Psoas muscle (tissue), 8 donors: Measurements from ENCODE around the gene SIGLEC11. TPM values are rescaled to one million over a fixed set of nuclear protein-coding genes. Genes with fewer than 3 reads are reported as not detected.
"Not testable (repeated sequence)": the region's sequence is repeated elsewhere in the genome, so short reads cannot be mapped to it uniquely, and the experiment has no call there.

Source experiments
- ATAC-seq, 4 donors: fragments of 200-7000 bp; cut with Tn5 transposase; one replicate each; pipeline ENCODE4 v1.9.1; 2020; ENCODE audit warnings: moderate library complexity in 3 of 4, mild to moderate bottlenecking in 2 of 4
- DNase-seq, 2 donors: peaks; one replicate each; pipeline ENCODE4 v3.0.0-alpha.2; 2020
- H3K27ac ChIP-seq: fragments of 200-600 bp; one replicate; pipeline ENCODE4 v1.8.0; 2022
- H3K27me3 ChIP-seq, 3 donors: fragments of 200-600 bp in 1 of 3; one replicate each; pipeline versions ENCODE4 v1.6.1 to v1.8.0; 2013 to 2022; ENCODE audit warnings: low read length in 2 of 3, mild to moderate bottlenecking in 2 of 3, moderate library complexity in 1 of 3; ENCODE audit not compliant: insufficient read depth in 3 of 3
- H3K36me3 ChIP-seq, 2 donors: fragments of 200-600 bp in 1 of 2; one replicate each; pipeline versions ENCODE4 v1.6.1 to v1.8.0; 2013 to 2022; ENCODE audit warnings: low read depth in 1 of 2, mild to moderate bottlenecking in 1 of 2, moderate library complexity in 1 of 2; ENCODE audit not compliant: insufficient read depth in 1 of 2
- H3K4me1 ChIP-seq: fragments of 200-600 bp; one replicate; pipeline ENCODE4 v1.8.0; 2022
- H3K4me3 ChIP-seq: fragments of 200-600 bp; one replicate; pipeline ENCODE4 v1.8.0; 2022; ENCODE audit warnings: mild to moderate bottlenecking
- H3K9me3 ChIP-seq: fragments of 200-600 bp; one replicate; pipeline ENCODE4 v1.8.0; 2022
- CTCF ChIP-seq: fragments of 200-600 bp; IDR thresholded peaks from one replicate; pipeline ENCODE4 v1.8.0; 2022; ENCODE audit warnings: antibody characterized with exemption
- WGBS, 3 donors: extraction: QIAGEN DNeasy Blood & Tissue Kit; methylation state at CpG; one replicate each; pipeline versions ENCODE4 v1.1.6 to v1.1.7; 2013; 5-methylcytosine and 5-hydroxymethylcytosine counted together
- intact Hi-C, 2 donors: fragments of 100-400 bp; cut with DNase I; formaldehyde crosslinking; loops; one replicate each; pipeline versions ENCODE4 v1.11.0 to v1.14.2; 2022
- long read RNA-seq, 2 donors: library from polyadenylated mRNA; unstranded; transcript quantifications; one replicate each; pipeline ENCODE4 v2.0.0, GENCODE V29; 2021
- polyA plus RNA-seq, 3 donors: library from polyadenylated mRNA; stranded (reverse); fragments of 200-250 nt; gene quantifications; one replicate each; pipeline ENCODE4 v1.2.3, GENCODE V29; 2013
- total RNA-seq, 4 donors: library from RNA; stranded (reverse); fragmentation: NEBNext Ultra II Directional in 2 of 4; extraction: Animal tissue kit (Norgen Biotek cat#: 25700) in 2 of 4; gene quantifications; one replicate each; pipeline versions ENCODE4 v1.2.1 to v1.2.4, GENCODE V29; 2021 to 2023
- donor health status: healthy with polysubstance abuse.
- donor health status: DM: no; HTN: no; CAD: no; lungs with moderate emphysema.
- donor health status: Bipolar disorder and iron deficiency.
- donor health status: healthy.
- donor health status: DM: yes; HTN: yes; CAD: no.
- donor health status: DM: no; HTN: no; CAD: no.
- donor health status: DM: no; HTN: no; CAD: no.
- donor health status: DM: yes; HTN: yes; CAD: no.

Gene SIGLEC11
- total RNA-seq, result under 1 TPM in 3 of 4 donors, not detected in 1; 0.36 to 0.38 (median 0.37) TPM
- polyA plus RNA-seq, result under 1 TPM; 0.13 to 0.22 (median 0.21) TPM
- long read RNA-seq, donor 1, result 0 reads
- long read RNA-seq, donor 2, result 0 reads

DNA sequence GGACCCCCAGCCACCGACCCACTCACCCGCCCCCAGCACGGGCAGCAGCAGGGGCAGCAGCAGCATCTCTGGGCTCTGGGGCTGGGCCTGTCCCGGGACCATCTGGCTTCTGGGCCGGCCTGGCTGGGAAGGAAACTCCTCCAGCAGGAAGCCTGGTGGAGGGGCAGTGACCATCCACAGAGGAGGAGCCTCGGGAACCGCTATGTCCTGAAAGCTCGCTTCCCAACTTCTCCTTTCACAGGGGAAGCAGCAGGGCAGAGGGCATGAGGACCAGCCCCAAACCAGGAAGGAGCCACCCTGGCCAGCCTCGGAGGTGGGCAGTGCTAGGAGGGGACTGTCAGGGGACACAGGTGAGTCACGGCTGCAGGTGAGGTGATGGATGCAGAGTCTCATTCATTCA, at the start of gene SIGLEC11:
SIGLEC11 (minus strand) TSS at position 193 of the 400 bp plus-strand sequence; CDS start at position 102, 91 bp downstream.
- 54 to 62% (median 57%) methylated on average over 5 of the region's 10 CpGs for WGBS, 3 donors
- DNase-seq, result not testable (repeated sequence)

DNA sequence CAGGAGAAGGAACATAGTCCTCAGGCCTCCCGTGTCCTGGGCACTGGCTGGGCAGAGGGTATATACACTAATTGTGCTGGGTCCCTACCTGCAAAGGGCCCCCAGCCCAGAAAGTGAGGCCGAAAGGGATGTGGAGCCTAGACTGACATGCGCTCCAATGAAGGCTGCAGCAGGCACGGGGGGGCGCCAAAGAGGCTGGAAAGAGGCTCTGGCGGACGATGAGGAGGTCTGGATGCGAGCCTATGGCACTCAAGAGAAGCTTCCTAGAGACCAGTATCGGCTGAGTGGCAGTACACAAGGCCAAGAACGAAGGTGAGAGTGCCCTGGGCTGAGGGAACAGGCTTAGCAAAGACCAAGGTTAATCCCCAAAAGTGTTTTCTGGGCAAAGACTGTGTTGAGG, 47.6 kb upstream of the SIGLEC11 start:
- intact Hi-C loops, result no loop called here
- Histone ChIP-seq H3K27ac (no peak overlapping the region), H3K4me1 (peaks cover 10% of the 10 kb centered on the region), H3K36me3 (peaks cover 9 to 75% of the 10 kb centered on the region in 2 donors), H3K4me3 (no peak overlapping the region), H3K27me3 (no peaks in the 10 kb centered on the region), H3K9me3 (no peaks in the 10 kb centered on the region)
- 53 to 60% (median 59%) methylated on average over 10 of the region's 10 CpGs for WGBS, 3 donors
- DNase-seq (no peak), ATAC-seq (no peak)
- TF ChIP-seq CTCF, result no peak

More for the DNA sequence above, at the start of gene SIGLEC11:
- H3K27me3 ChIP-seq, ATAC-seq, H3K9me3 ChIP-seq, H3K4me3 ChIP-seq, H3K4me1 ChIP-seq, H3K27ac ChIP-seq, H3K36me3 ChIP-seq, intact Hi-C loops: not testable (repeated sequence)

- WGBS, 3 donors, result 95 to 98% (median 97%) methylated on average over 2 of the region's 2 CpGs
- H3K9me3 ChIP-seq, result no peaks in the 10 kb centered on the region
Observed at GRCh38 chr19:50007947-50008346, 47.0 kb upstream of the SIGLEC11 start.

GRCh38 chr19:50007170-50007569, 46.2 kb upstream of the SIGLEC11 start:
- no peak overlapping the region for H3K27ac ChIP-seq
- H3K9me3 ChIP-seq, result no peaks in the 10 kb centered on the region
- intact Hi-C loops, result no loop called here
- no peak overlapping the region for H3K4me3 ChIP-seq
- DNase-seq (no peak), ATAC-seq (no peak)
- WGBS, 3 donors, result 86 to 95% (median 94%) methylated on average over 10 of the region's 10 CpGs
- TF ChIP-seq CTCF, result no peak
- peaks cover 7 to 74% of the 10 kb centered on the region in 2 donors for H3K36me3 ChIP-seq
- no peaks in the 10 kb centered on the region for H3K27me3 ChIP-seq
- peaks cover 14% of the 10 kb centered on the region for H3K4me1 ChIP-seq

More at GRCh38 chr19:50007947-50008346, 47.0 kb upstream of the SIGLEC11 start:
- Histone ChIP-seq H3K4me1 (peaks cover 14% of the 10 kb centered on the region), H3K27ac (no peak overlapping the region), H3K36me3 (peaks cover 7 to 75% of the 10 kb centered on the region in 2 donors), H3K4me3 (no peak overlapping the region), H3K27me3 (no peaks in the 10 kb centered on the region)
- intact Hi-C loops, result no loop called here
- ATAC-seq (no peak), DNase-seq (no peak)
- no peak for TF ChIP-seq CTCF

DNA sequence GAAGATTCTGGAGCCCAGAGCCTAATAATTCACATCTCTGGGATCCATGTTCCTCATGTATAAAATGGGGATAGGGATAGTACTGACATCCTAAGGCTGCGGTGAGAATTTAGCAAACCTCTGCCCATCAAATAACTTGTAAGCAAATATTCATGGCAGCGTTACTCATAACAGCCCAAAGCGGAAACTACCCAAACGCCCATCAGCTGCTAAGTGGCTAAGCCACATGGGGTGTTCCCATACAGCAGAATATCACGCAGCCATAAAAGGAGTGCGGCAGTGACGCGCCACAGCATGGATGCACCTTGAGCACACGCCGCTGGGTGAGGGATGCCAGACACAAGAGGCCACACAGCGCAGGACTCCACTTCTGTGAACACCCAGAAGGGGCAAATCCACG, 44.5 kb upstream of the SIGLEC11 start:
- 95 to 96% (median 96%) methylated on average over 12 of the region's 12 CpGs for WGBS, 3 donors
- Histone ChIP-seq H3K27me3 (no peaks in the 10 kb centered on the region), H3K4me3 (no peak overlapping the region), H3K36me3 (peaks cover 9 to 83% of the 10 kb centered on the region in 2 donors), H3K27ac (no peak overlapping the region), H3K9me3 (no peaks in the 10 kb centered on the region), H3K4me1 (peaks cover 14% of the 10 kb centered on the region)
- no peak for TF ChIP-seq CTCF
- intact Hi-C loops, result no loop called here
- DNase-seq (no peak), ATAC-seq (no peak)
